BJ (cell line): ENCODE results near the gene MUC6. TPM values are rescaled to one million over a fixed set of nuclear protein-coding genes. Genes with fewer than 3 reads are reported as not detected.
"Not testable (repeated sequence)": the region's sequence is repeated elsewhere in the genome, so short reads cannot be mapped to it uniquely, and the experiment has no call there.

Experiments
- CTCF ChIA-PET: fragments of 350-600 bp; formaldehyde crosslinking; extraction: SDS; loops from one replicate; lab custom pipeline; 2021; ENCODE audit warnings: antibody characterized with exemption, inconsistent platforms; lab: Yijun Ruan, JAX
- POLR2A ChIA-PET: fragments of 300-600 bp; sonication (Branson Sonifier 250); formaldehyde crosslinking; extraction: SDS; loops from one replicate; lab custom pipeline; 2021; ENCODE audit warnings: antibody characterized with exemption; lab: Charles Lee
- DNase-seq: peaks from one replicate; pipeline ENCODE4 v3.0.0-alpha.2; 2011; ENCODE audit warnings: low read depth
- H3K27me3 ChIP-seq: 2 replicates; pipeline ENCODE4 v1.6.0; 2011; ENCODE audit warnings: low read length; ENCODE audit not compliant: control insufficient read depth, insufficient read depth
- H3K36me3 ChIP-seq: 2 replicates; pipeline ENCODE4 v1.5.1; 2011; ENCODE audit warnings: low read length; ENCODE audit not compliant: control insufficient read depth, insufficient read depth
- H3K4me3 ChIP-seq: 2 replicates; pipeline ENCODE4 v1.5.1; 2011; ENCODE audit warnings: low read depth, mild to moderate bottlenecking, control low read depth, low read length
- CTCF ChIP-seq: IDR thresholded peaks from 2 replicates; pipeline ENCODE4 v1.5.1; 2011; ENCODE audit warnings: low read depth, mild to moderate bottlenecking, control low read depth, inconsistent platforms, low read length, moderate library complexity; ENCODE audit not compliant: insufficient read depth
- polyA plus RNA-seq: library from polyadenylated mRNA; depleted of rRNA; stranded (reverse); fragments of >200 nt; gene quantifications from 2 replicates; pipeline ENCODE4 v1.2.3, GENCODE V29; 2011

Gene MUC6
- polyA plus RNA-seq, 1 experiment: not detected

DNA sequence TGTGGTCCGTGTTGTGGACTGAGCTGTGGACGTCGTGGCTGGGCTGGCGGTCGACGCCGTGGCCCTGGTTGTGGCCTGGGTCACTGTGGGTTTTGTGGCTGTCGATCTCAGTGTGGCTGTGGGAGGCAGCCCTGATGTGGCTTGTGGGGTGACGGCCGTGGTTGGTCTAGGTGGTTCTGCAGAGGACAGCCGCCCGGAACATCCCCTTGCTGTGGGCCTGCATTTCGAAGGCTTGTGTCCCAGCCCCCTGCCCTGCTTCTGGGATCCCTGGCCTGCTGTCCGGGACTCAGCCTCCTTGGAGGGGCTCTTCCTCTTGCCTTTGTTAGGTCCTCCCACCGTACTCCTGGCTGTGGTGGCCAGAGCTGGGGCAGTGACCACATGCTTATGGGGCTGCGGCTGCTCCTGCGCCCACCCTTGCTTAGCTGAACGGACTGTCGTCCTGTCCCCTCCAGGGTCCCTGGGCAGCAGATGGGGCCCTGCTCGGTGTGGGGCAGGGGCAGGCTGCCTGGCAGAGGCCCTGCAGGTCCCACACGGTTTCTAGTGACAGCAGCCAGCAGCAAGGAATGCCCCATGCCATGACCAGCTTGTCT lies 17.1 kb downstream of the MUC6 start:
- Histone ChIP-seq H3K4me3 (no peak overlapping the region), H3K27me3 (no peaks in the 10 kb centered on the region), H3K36me3 (no peaks in the 10 kb centered on the region)
- ChIA-PET CTCF (interaction anchor here (1.3 kb wide), 2 partner anchors 11 to 32 kb away, joined by 3 read pairs; no protein-coding TSS in a partner anchor), POLR2A (no interaction called here)
- no peak for DNase-seq
- TF ChIP-seq CTCF: no peak

DNA sequence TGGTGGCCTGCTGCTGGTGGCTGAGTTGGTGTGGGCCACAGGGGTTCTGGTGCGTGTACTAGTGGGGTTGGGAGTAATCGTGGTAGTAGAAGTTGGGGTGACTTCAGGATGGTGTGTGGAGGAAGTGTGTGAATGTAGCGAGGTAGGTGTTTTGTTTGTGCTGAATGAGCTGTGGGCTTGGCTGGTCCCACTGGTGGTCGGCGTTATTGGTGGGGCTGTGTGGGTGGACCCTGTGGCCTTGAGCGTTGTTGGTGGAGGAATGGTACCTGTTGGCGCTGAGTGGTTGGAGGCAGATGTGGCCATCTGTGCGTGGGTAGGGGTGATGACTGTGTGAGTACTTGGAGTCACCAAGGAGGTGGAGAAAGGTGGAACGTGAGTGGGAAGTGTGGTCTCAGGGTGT lies 18.4 kb downstream of the MUC6 start:
- DNase-seq: no peak
- ChIA-PET CTCF (interaction anchor here (1.0 kb wide), 1 partner anchor 10 kb away, joined by 3 read pairs; no protein-coding TSS in a partner anchor), POLR2A (no interaction called here)
- H3K4me3 ChIP-seq: no peak overlapping the region
- H3K36me3 ChIP-seq: peaks cover 1% of the 10 kb centered on the region
- no peak for TF ChIP-seq CTCF
- no peaks in the 10 kb centered on the region for H3K27me3 ChIP-seq

- Histone ChIP-seq H3K27me3 (no peaks in the 10 kb centered on the region), H3K36me3 (peaks cover 6% of the 10 kb centered on the region), H3K4me3 (no peak overlapping the region)
- DNase-seq: no peak
- TF ChIP-seq CTCF: no peak
- ChIA-PET POLR2A (no interaction called here), CTCF (interaction anchor here (1.0 kb wide), 1 partner anchor 10 kb away, joined by 3 read pairs; no protein-coding TSS in a partner anchor)
Observed at GRCh38 chr11:1017269-1018005, 19.1 kb downstream of the MUC6 start.

- H3K36me3 ChIP-seq, POLR2A ChIA-PET, H3K4me3 ChIP-seq, H3K27me3 ChIP-seq, CTCF ChIA-PET, DNase-seq: not testable (repeated sequence)
Observed at GRCh38 chr11:1016610-1017126, 19.9 kb downstream of the MUC6 start.

DNA sequence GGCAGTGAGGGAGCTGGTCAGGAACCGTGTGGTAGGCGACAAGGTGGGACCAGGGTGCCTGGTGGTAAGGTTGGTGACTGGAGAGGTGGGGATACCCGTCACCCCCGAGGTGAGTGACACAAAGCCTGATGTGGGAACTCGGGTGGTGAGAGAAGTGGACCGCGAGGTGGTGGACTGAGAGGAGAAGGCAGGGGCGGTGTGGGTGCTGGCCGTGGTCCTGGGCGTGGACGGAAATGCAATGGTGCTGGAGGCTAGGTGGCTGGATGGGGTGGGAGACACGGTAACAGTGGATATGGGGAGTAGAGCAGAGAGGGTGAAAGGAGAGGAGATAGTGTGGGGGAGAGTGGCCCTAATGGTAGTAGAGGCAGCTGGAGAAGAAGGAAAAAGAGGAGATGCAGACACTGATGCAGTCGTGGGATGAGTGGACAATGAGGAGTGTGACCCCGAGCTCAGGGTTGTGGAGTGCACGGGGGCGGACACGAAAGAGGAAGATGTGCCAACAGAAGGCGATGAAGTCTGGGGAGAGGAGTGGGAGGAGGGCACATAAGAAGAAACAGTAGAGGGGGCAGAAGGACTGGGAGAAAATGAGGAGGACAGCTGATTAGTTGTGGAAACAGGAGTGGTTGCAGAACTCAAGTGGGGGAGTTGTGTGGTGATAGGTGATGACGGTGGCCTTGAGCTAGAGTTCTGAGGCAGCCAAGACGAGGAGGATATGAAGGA lies 20.5 kb downstream of the MUC6 start:
- POLR2A ChIA-PET: no interaction called here
- TF ChIP-seq CTCF: no peak
- Histone ChIP-seq H3K27me3 (no peaks in the 10 kb centered on the region), H3K36me3 (peaks cover 15% of the 10 kb centered on the region), H3K4me3 (no peak overlapping the region)
- DNase-seq: no peak
- CTCF ChIA-PET: no interaction called here
